Karpas-422 (cell line): ENCODE results near the gene NLRP13. TPM values are rescaled to one million over a fixed set of nuclear protein-coding genes. Genes with fewer than 3 reads are reported as not detected.

Experiments used
- DNase-seq: peaks from one replicate; pipeline ENCODE4 v3.0.0-alpha.2; 2015
- H2AFZ ChIP-seq: fragments of 200-600 bp; sonication (generic); 2 replicates; pipeline ENCODE4 v1.6.1; 2014; ENCODE audit warnings: antibody characterized with exemption, low read length, mixed read lengths
- H3K27ac ChIP-seq: fragments of 200-600 bp; sonication (generic); 2 replicates; pipeline ENCODE4 v1.5.1; 2014; ENCODE audit warnings: mild to moderate bottlenecking, low read length, moderate library complexity
- H3K27me3 ChIP-seq: fragments of 200-600 bp; sonication (generic); 2 replicates; pipeline ENCODE4 v1.6.1; 2014; ENCODE audit warnings: low read length, mixed read lengths
- H3K36me3 ChIP-seq: fragments of 200-600 bp; sonication (generic); 2 replicates; pipeline ENCODE4 v1.6.1; 2014; ENCODE audit warnings: low read length, mixed read lengths; ENCODE audit not compliant: insufficient read depth
- H3K4me1 ChIP-seq: fragments of 200-600 bp; sonication (generic); 2 replicates; pipeline ENCODE4 v1.6.1; 2014; ENCODE audit warnings: mild to moderate bottlenecking, low read length, mixed read lengths
- H3K4me2 ChIP-seq: fragments of 200-600 bp; sonication (generic); 2 replicates; pipeline ENCODE4 v1.6.1; 2014; ENCODE audit warnings: low read length, low read depth, mild to moderate bottlenecking; ENCODE audit not compliant: poor library complexity, severe bottlenecking
- H3K4me3 ChIP-seq: fragments of 200-600 bp; sonication (generic); 2 replicates; pipeline ENCODE4 v1.5.1; 2014; ENCODE audit warnings: mild to moderate bottlenecking, antibody characterized with exemption, low read length, mixed read lengths
- H3K79me2 ChIP-seq: fragments of 200-600 bp; sonication (generic); 2 replicates; pipeline ENCODE4 v1.6.1; 2014; ENCODE audit warnings: mild to moderate bottlenecking, low read length, mixed read lengths
- H3K9ac ChIP-seq: fragments of 200-600 bp; sonication (generic); 2 replicates; pipeline ENCODE4 v1.6.0; 2014; ENCODE audit warnings: low read length
- H3K9me2 ChIP-seq: fragments of 200-600 bp; sonication (generic), shearing (Covaris generic); replicated peaks from 2 replicates; pipeline ENCODE4 v1.6.0; 2014; ENCODE audit warnings: mild to moderate bottlenecking, low read length, moderate library complexity; ENCODE audit not compliant: insufficient read depth
- H3K9me3 ChIP-seq: fragments of 300-700, 200-600 bp; sonication (generic); 2 replicates; pipeline ENCODE4 v1.6.1; 2014; ENCODE audit warnings: low read length, mixed read lengths
- H4K20me1 ChIP-seq: fragments of 200-600 bp; sonication (generic); 2 replicates; pipeline ENCODE4 v1.6.1; 2014; ENCODE audit warnings: mild to moderate bottlenecking, antibody characterized with exemption, low read length, low read depth; ENCODE audit not compliant: insufficient read depth
- total RNA-seq: library from RNA; depleted of rRNA; stranded (reverse); fragments of >200 nt; shearing (Covaris generic); gene quantifications from 2 replicates; pipeline ENCODE4 v1.2.3, GENCODE V29; 2014; ENCODE audit warnings: low replicate concordance; rRNA removed

Gene NLRP13, protein sequence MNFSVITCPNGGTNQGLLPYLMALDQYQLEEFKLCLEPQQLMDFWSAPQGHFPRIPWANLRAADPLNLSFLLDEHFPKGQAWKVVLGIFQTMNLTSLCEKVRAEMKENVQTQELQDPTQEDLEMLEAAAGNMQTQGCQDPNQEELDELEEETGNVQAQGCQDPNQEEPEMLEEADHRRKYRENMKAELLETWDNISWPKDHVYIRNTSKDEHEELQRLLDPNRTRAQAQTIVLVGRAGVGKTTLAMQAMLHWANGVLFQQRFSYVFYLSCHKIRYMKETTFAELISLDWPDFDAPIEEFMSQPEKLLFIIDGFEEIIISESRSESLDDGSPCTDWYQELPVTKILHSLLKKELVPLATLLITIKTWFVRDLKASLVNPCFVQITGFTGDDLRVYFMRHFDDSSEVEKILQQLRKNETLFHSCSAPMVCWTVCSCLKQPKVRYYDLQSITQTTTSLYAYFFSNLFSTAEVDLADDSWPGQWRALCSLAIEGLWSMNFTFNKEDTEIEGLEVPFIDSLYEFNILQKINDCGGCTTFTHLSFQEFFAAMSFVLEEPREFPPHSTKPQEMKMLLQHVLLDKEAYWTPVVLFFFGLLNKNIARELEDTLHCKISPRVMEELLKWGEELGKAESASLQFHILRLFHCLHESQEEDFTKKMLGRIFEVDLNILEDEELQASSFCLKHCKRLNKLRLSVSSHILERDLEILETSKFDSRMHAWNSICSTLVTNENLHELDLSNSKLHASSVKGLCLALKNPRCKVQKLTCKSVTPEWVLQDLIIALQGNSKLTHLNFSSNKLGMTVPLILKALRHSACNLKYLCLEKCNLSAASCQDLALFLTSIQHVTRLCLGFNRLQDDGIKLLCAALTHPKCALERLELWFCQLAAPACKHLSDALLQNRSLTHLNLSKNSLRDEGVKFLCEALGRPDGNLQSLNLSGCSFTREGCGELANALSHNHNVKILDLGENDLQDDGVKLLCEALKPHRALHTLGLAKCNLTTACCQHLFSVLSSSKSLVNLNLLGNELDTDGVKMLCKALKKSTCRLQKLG
- total RNA-seq: not detected in 2 replicates

DNA sequence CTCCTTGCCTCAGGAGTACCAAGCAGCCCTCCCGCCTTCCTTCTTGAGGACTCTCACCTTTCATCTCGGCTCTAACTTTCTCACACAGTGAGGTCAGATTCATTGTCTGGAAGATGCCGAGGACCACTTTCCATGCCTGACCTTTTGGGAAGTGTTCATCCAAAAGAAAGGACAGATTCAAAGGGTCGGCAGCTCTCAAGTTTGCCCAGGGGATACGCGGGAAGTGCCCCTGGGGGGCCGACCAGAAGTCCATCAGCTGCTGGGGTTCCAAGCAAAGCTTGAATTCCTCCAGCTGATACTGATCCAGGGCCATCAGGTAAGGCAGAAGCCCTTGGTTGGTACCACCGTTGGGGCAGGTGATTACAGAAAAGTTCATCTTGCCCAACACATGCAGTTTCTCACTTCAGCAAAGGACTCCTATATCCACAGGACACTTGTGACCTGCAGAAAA is at the start of gene NLRP13:
Gene NLRP13, minus strand, starts transcription at position 401 of the 451 bp plus-strand sequence. Its CDS starts 25 bp downstream, at position 376.
- no peak within 1 kb of the TSS for H3K9ac ChIP-seq
- no peak within 1 kb of the TSS for H3K4me2 ChIP-seq
- 0 out of 2 replicates have a peak, but pooled peaks cover 2% of the 10 kb centered on the region for H3K4me1 ChIP-seq
- DNase-seq: no peak
- no peak within 1 kb of the TSS for H3K27ac ChIP-seq
- H3K9me2 ChIP-seq: no peaks in the 10 kb centered on the region
- no peaks in the 10 kb centered on the region for H4K20me1 ChIP-seq
- H3K4me3 ChIP-seq: no peak within 1 kb of the TSS
- H3K36me3 ChIP-seq: no peaks in the 10 kb centered on the region
- no peaks in the 10 kb centered on the region for H3K9me3 ChIP-seq
- no peaks in the 10 kb centered on the region for H3K79me2 ChIP-seq
- H2AFZ ChIP-seq: no peak within 1 kb of the TSS
- H3K27me3 ChIP-seq: 0 out of 2 replicates have a peak, but pooled peaks cover 2% of the 10 kb centered on the region

DNA sequence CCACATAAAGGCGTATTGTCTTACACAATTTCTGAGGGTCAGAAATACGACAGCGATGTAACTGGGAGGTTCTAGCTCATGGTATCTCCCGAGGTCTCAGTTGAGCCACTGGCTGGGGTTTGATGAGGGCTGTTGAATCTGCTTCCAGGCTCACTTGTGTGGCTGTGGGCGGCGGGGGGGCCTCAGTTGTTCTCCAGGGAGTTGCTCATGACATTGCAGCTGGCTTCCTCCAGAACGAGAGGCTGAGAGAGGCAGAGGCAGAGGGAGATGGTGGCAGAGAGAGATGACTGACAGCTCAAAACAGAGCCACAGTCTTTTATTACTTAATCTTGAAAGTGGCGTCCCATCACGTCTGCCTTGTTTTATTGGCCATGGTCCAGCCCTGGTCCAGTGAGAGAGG is 48.3 kb upstream of the NLRP13 start:
- no peak for DNase-seq
- Histone ChIP-seq H3K4me3 (no peak overlapping the region), H3K4me1 (no peaks in the 10 kb centered on the region)

DNA sequence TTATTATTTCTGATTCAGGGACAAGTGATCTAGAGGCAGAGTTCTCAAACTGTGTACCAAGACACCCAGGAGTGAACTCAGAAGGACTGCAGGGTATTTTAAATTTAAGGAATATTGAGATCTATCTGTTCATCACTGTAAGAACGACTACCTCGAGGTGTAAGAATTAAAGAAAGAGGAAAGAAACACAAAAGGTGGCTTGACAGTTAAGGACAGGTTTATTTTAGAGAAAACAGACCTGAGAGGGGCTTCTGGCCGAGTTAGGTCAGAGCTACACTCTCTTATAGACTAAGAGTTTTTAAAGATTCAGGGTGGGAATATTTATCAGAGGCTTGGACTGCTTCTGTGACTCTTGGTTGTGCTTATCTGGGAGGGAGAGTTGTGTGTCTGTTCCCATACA is 41.8 kb upstream of the NLRP13 start:
- Histone ChIP-seq H3K9ac (no peak overlapping the region), H3K79me2 (no peaks in the 10 kb centered on the region), H3K9me2 (no peaks in the 10 kb centered on the region), H4K20me1 (no peaks in the 10 kb centered on the region), H3K4me3 (no peak overlapping the region), H3K27me3 (no peaks in the 10 kb centered on the region), H3K27ac (no peak overlapping the region), H3K4me2 (no peak overlapping the region), H3K9me3 (no peaks in the 10 kb centered on the region), H2AFZ (no peak overlapping the region), H3K36me3 (no peaks in the 10 kb centered on the region), H3K4me1 (no peaks in the 10 kb centered on the region)
- no peak for DNase-seq

More for the DNA sequence above, 48.3 kb upstream of the NLRP13 start:
- no peaks in the 10 kb centered on the region for H3K36me3 ChIP-seq
- H3K9me3 ChIP-seq: no peaks in the 10 kb centered on the region
- no peak overlapping the region for H2AFZ ChIP-seq
- no peaks in the 10 kb centered on the region for H3K79me2 ChIP-seq
- H3K27ac ChIP-seq: no peak overlapping the region
- H3K27me3 ChIP-seq: no peaks in the 10 kb centered on the region
- H3K9me2 ChIP-seq: no peaks in the 10 kb centered on the region
- no peaks in the 10 kb centered on the region for H4K20me1 ChIP-seq
- H3K9ac ChIP-seq: no peak overlapping the region
- no peak overlapping the region for H3K4me2 ChIP-seq

DNA sequence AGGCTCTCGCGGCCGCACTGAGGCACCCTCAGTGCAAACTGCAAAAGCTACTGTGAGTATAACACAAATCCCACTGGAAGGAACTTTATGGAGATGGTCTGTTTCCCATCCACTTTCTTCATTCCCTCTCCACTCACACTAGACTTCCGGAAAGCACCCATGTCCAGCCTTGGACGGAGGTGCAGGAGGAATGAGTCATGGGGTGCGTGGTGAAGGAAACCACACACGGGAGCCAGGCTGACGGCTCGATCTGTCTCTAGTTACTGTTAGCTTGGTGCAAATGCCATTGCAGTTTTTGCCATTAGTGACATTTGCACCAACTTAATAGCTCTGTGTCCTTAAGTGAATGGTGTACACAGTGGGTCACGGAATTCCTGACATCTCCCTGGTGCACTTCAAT is 30.1 kb upstream of the NLRP13 start:
- Histone ChIP-seq H3K79me2 (no peaks in the 10 kb centered on the region), H3K9me2 (no peaks in the 10 kb centered on the region), H3K27ac (no peak overlapping the region), H3K4me3 (no peak overlapping the region), H3K9me3 (no peaks in the 10 kb centered on the region), H4K20me1 (no peaks in the 10 kb centered on the region), H3K4me1 (no peaks in the 10 kb centered on the region), H3K9ac (no peak overlapping the region), H2AFZ (no peak overlapping the region), H3K4me2 (no peak overlapping the region), H3K27me3 (no peaks in the 10 kb centered on the region), H3K36me3 (no peaks in the 10 kb centered on the region)
- no peak for DNase-seq

DNA sequence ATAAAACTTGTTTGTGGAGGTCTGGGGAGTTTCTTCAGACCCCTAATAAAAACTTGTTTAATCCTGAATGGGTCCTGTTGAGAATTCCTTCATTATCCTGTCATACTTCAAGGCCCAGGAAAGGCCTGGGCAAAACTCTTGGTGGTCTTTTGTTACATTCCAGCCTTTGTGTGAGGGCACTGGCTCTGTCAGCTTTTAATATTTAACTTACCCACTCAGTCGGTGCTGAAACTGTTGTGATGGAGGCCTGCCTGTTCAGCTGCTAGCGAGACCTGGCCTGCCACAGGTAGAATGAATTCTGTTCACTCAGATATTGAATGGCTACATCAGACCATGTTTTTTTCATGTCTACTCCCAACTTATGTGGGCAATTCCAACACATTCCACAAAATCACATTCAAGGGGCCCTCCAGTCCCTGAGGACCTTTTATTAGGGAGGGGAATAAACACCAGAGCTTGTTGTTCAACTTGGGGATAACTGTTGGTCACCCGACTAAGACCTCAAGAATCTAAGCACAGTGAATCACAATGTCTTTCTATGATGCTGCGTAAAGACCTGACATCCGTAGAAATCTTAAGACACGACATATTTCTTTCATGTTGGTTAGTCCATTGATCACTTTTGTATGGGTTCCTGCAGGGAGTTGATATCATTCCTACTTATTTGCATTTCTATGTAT is 28.0 kb upstream of the NLRP13 start:
- no peak overlapping the region for H3K9ac ChIP-seq
- no peaks in the 10 kb centered on the region for H3K79me2 ChIP-seq
- H3K4me3 ChIP-seq: no peak overlapping the region
- H3K36me3 ChIP-seq: no peaks in the 10 kb centered on the region
- H3K27ac ChIP-seq: no peak overlapping the region
- no peaks in the 10 kb centered on the region for H3K9me3 ChIP-seq
- no peaks in the 10 kb centered on the region for H3K4me1 ChIP-seq
- no peak overlapping the region for H2AFZ ChIP-seq
- H3K4me2 ChIP-seq: no peak overlapping the region
- no peaks in the 10 kb centered on the region for H4K20me1 ChIP-seq
- DNase-seq: no peak
- no peaks in the 10 kb centered on the region for H3K27me3 ChIP-seq
- H3K9me2 ChIP-seq: no peaks in the 10 kb centered on the region

DNA sequence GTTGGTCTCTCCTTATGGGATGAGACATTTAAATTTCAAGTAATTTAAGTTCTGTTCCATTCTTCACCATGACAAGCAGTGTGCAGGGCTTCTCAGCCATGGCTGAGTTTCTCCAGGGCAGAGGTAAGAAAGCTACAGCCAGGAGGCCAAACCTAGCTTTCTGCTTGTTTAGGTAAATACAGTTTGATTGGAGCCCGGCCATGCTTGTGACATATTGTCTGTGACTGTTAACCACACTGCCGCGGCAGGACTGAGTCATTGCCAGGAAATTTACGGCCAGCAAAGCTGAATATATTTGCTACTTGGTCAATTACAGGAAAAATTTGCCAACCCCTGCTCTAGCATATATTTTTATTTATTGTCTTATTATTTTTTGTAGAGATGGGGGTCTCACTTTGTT is 26.2 kb upstream of the NLRP13 start:
- no peak overlapping the region for H3K4me2 ChIP-seq
- no peak overlapping the region for H3K4me3 ChIP-seq
- H3K9ac ChIP-seq: no peak overlapping the region
- H3K9me3 ChIP-seq: no peaks in the 10 kb centered on the region
- no peak for DNase-seq
- no peak overlapping the region for H2AFZ ChIP-seq
- no peaks in the 10 kb centered on the region for H3K79me2 ChIP-seq
- no peaks in the 10 kb centered on the region for H3K36me3 ChIP-seq
- no peaks in the 10 kb centered on the region for H3K27me3 ChIP-seq
- no peaks in the 10 kb centered on the region for H3K9me2 ChIP-seq
- no peaks in the 10 kb centered on the region for H4K20me1 ChIP-seq
- H3K27ac ChIP-seq: no peak overlapping the region
- H3K4me1 ChIP-seq: no peaks in the 10 kb centered on the region

DNA sequence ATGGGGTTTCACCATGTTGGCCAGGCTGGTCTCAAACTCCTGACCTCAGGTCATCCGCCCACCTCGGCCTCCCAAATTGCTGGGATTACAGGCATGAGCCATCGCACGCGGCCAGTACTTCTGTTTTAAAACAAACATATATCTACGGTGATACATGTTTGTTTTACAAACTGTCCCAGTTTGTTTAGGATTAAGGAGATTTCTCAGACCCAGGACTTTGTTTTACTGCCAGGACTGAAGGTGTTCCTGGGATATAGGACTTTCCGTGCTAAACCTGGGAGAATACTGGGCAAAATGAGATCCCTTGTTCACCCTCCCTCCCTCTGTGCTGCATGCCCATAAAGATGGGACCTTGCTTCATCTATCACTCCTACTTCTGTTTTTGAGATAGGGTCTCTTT is 24.3 kb upstream of the NLRP13 start:
- Histone ChIP-seq H3K4me2 (no peak overlapping the region), H3K4me3 (no peak overlapping the region), H3K9me2 (no peaks in the 10 kb centered on the region), H3K4me1 (no peaks in the 10 kb centered on the region), H3K27me3 (no peaks in the 10 kb centered on the region), H4K20me1 (no peaks in the 10 kb centered on the region), H3K9ac (no peak overlapping the region), H2AFZ (no peak overlapping the region), H3K27ac (no peak overlapping the region), H3K9me3 (no peaks in the 10 kb centered on the region), H3K36me3 (no peaks in the 10 kb centered on the region), H3K79me2 (no peaks in the 10 kb centered on the region)
- no peak for DNase-seq
